Immature natural killer cell (primary cell): ENCODE data around the gene CYP3A4. TPM values are rescaled to one million over a fixed set of nuclear protein-coding genes. Genes with fewer than 3 reads are reported as not detected.
"Not testable (repeated sequence)": the region's sequence is repeated elsewhere in the genome, so short reads cannot be mapped to it uniquely, and the experiment has no call there.

ENCODE experiments used
- DNase-seq, 3 donors: peaks; one replicate each; pipeline ENCODE4 v3.0.0; 2022; ENCODE audit warnings: mixed read lengths in 1 of 3
- H3K27ac Mint-ChIP-seq, 6 donors: one replicate each; pipeline ENCODE4 v1.8.0; 2020; ENCODE audit warnings: mixed read lengths in 6 of 6, mild to moderate bottlenecking in 5 of 6, inconsistent platforms in 4 of 6, moderate library complexity in 3 of 6
- H3K27me3 Mint-ChIP-seq, 3 donors: one replicate each; pipeline ENCODE4 v1.8.0; 2020 to 2021; ENCODE audit warnings: low read depth in 3 of 3, mild to moderate bottlenecking in 3 of 3, mixed read lengths in 3 of 3, moderate library complexity in 3 of 3, inconsistent platforms in 1 of 3
- H3K36me3 Mint-ChIP-seq, 3 donors: one replicate each; pipeline ENCODE4 v1.8.0; 2020; ENCODE audit warnings: mixed read lengths in 3 of 3, inconsistent platforms in 2 of 3, mild to moderate bottlenecking in 2 of 3
- H3K4me1 Mint-ChIP-seq, 2 donors: one replicate each; pipeline ENCODE4 v1.8.0; 2020; ENCODE audit warnings: inconsistent platforms in 2 of 2, mild to moderate bottlenecking in 2 of 2, mixed read lengths in 2 of 2, moderate library complexity in 1 of 2
- H3K4me3 Mint-ChIP-seq, 5 donors: one replicate each; pipeline ENCODE4 v1.8.0; 2020; ENCODE audit warnings: mild to moderate bottlenecking in 5 of 5, mixed read lengths in 5 of 5, inconsistent platforms in 3 of 5, moderate library complexity in 3 of 5
- H3K9me3 Mint-ChIP-seq, 6 donors: one replicate each; pipeline ENCODE4 v1.8.0; 2020; ENCODE audit warnings: mild to moderate bottlenecking in 6 of 6, mixed read lengths in 6 of 6, inconsistent platforms in 4 of 6, moderate library complexity in 3 of 6
- polyA plus RNA-seq, 3 donors: library from polyadenylated mRNA; unstranded; fragments of 300-500 nt; fragmentation: Illumina TruSeq; gene quantifications; one replicate each; pipeline ENCODE4 v1.2.3, GENCODE V29; 2021

Gene CYP3A4
- polyA plus RNA-seq, 3 donors from 2014 or later = not detected

- H3K27me3 Mint-ChIP-seq = peaks cover 0 to 9% (median 0%) of the 10 kb centered on the region in 3 donors
These were observed 4.6 kb upstream of the CYP3A4 start for GRCh38 chr7:99788554-99788953.

GRCh38 chr7:99786726-99787335, 2.8 kb upstream of the CYP3A4 start:
- H3K4me1 Mint-ChIP-seq = peaks cover 47 to 50% of the 10 kb centered on the region in 2 donors
- H3K9me3 Mint-ChIP-seq = peaks cover 0 to 2% (median 0%) of the 10 kb centered on the region in 6 donors
- peaks cover 0 to 7% (median 2%) of the 10 kb centered on the region in 3 donors for H3K27me3 Mint-ChIP-seq
- no peak for DNase-seq
- peaks cover 0 to 5% (median 0%) of the 10 kb centered on the region in 3 donors for H3K36me3 Mint-ChIP-seq
- peak overlapping the region; percentile 15 to 81 (median 46) for H3K27ac Mint-ChIP-seq
- peak overlapping the region in 2 of 5 donors; percentile 36 to 38 for H3K4me3 Mint-ChIP-seq

More at GRCh38 chr7:99788554-99788953, 4.6 kb upstream of the CYP3A4 start:
- peaks cover 47 to 50% of the 10 kb centered on the region in 2 donors for H3K4me1 Mint-ChIP-seq
- DNase-seq = peak; percentile 10 to 29 (median 21)
- peak overlapping the region; percentile 81 to 94 (median 90) for H3K27ac Mint-ChIP-seq
- peak overlapping the region; percentile 54 to 66 (median 59) for H3K4me3 Mint-ChIP-seq
- peaks cover 0 to 2% (median 0%) of the 10 kb centered on the region in 6 donors for H3K9me3 Mint-ChIP-seq
- peaks cover 0 to 5% (median 0%) of the 10 kb centered on the region in 3 donors for H3K36me3 Mint-ChIP-seq

GRCh38 chr7:99785654-99786053, 1.7 kb upstream of the CYP3A4 start:
- H3K4me1 Mint-ChIP-seq = peaks cover 47 to 49% of the 10 kb centered on the region in 2 donors

GRCh38 chr7:99782012-99782953, 1.7 kb downstream of the CYP3A4 start:
- Mint-ChIP-seq H3K27me3 (peaks cover 0 to 7% (median 2%) of the 10 kb centered on the region in 3 donors), H3K36me3 (peaks cover 0 to 5% (median 0%) of the 10 kb centered on the region in 3 donors), H3K27ac (no peak overlapping the region), H3K9me3 (no peaks in the 10 kb centered on the region), H3K4me3 (no peak overlapping the region), H3K4me1 (peaks cover 15% of the 10 kb centered on the region in 2 donors)
- no peak for DNase-seq

More at GRCh38 chr7:99785654-99786053, 1.7 kb upstream of the CYP3A4 start:
- H3K27ac Mint-ChIP-seq = peak overlapping the region in 1 of 6 donors; percentile 35
- not testable (repeated sequence) for H3K36me3 Mint-ChIP-seq, H3K27me3 Mint-ChIP-seq, DNase-seq, H3K9me3 Mint-ChIP-seq, H3K4me3 Mint-ChIP-seq

- H3K36me3 Mint-ChIP-seq = peaks cover 0 to 5% (median 0%) of the 10 kb centered on the region in 3 donors
- DNase-seq = no peak
- H3K9me3 Mint-ChIP-seq = peaks cover 0 to under 1% (median 0%) of the 10 kb centered on the region in 6 donors
- H3K4me3 Mint-ChIP-seq = no peak overlapping the region
- no peaks in the 10 kb centered on the region for H3K4me1 Mint-ChIP-seq
- peaks cover 2 to 13% (median 9%) of the 10 kb centered on the region in 3 donors for H3K27me3 Mint-ChIP-seq
- no peak overlapping the region for H3K27ac Mint-ChIP-seq
These were observed 3.4 kb downstream of the CYP3A4 start for GRCh38 chr7:99780588-99780987.

GRCh38 chr7:99779949-99780348, 4.0 kb downstream of the CYP3A4 start:
- peaks cover 2 to 14% (median 9%) of the 10 kb centered on the region in 3 donors for H3K27me3 Mint-ChIP-seq
- H3K9me3 Mint-ChIP-seq = peaks cover 0 to 2% (median 0%) of the 10 kb centered on the region in 6 donors
- peaks cover 0 to 5% (median 0%) of the 10 kb centered on the region in 3 donors for H3K36me3 Mint-ChIP-seq
- no peaks in the 10 kb centered on the region for H3K4me1 Mint-ChIP-seq
- DNase-seq = no peak
- H3K27ac Mint-ChIP-seq = no peak overlapping the region
- no peak overlapping the region for H3K4me3 Mint-ChIP-seq

- Mint-ChIP-seq H3K4me3 (no peak overlapping the region), H3K27ac (no peak overlapping the region), H3K9me3 (peaks cover 0 to 2% (median 0%) of the 10 kb centered on the region in 6 donors), H3K4me1 (no peaks in the 10 kb centered on the region), H3K27me3 (peaks cover 2 to 14% (median 12%) of the 10 kb centered on the region in 3 donors), H3K36me3 (no peaks in the 10 kb centered on the region)
- DNase-seq = no peak
These were observed 5.1 kb downstream of the CYP3A4 start for GRCh38 chr7:99778880-99779279.

- H3K27ac Mint-ChIP-seq, H3K9me3 Mint-ChIP-seq, DNase-seq, H3K4me3 Mint-ChIP-seq, H3K36me3 Mint-ChIP-seq: not testable (repeated sequence)
- Mint-ChIP-seq H3K4me1 (peaks cover 11 to 14% of the 10 kb centered on the region in 2 donors), H3K27me3 (peaks cover 4 to 31% (median 18%) of the 10 kb centered on the region in 3 donors)
These were observed 10.6 kb downstream of the CYP3A4 start for GRCh38 chr7:99773395-99773794.

- Mint-ChIP-seq H3K36me3 (no peaks in the 10 kb centered on the region), H3K27me3 (peaks cover 4 to 31% (median 18%) of the 10 kb centered on the region in 3 donors), H3K4me3 (no peak overlapping the region), H3K27ac (no peak overlapping the region), H3K4me1 (peaks cover 20 to 22% of the 10 kb centered on the region in 2 donors), H3K9me3 (peaks cover 0 to 2% (median 0%) of the 10 kb centered on the region in 6 donors)
- no peak for DNase-seq
These were observed 11.4 kb downstream of the CYP3A4 start for GRCh38 chr7:99772565-99772964.

- H3K9me3 Mint-ChIP-seq, DNase-seq, H3K36me3 Mint-ChIP-seq: not testable (repeated sequence)
- Mint-ChIP-seq H3K27me3 (peaks cover 3 to 23% (median 8%) of the 10 kb centered on the region in 3 donors), H3K4me3 (peak overlapping the region in 1 of 5 donors; percentile 22), H3K4me1 (peaks cover 24 to 29% of the 10 kb centered on the region in 2 donors), H3K27ac (peak overlapping the region in 2 of 6 donors; percentile 27 to 32)
These were observed 14.5 kb downstream of the CYP3A4 start for GRCh38 chr7:99769494-99769893.

- peak overlapping the region in 2 of 6 donors; percentile 43 to 83 for H3K27ac Mint-ChIP-seq
- peak in 1 of 3 donors; percentile 10 for DNase-seq
- H3K4me1 Mint-ChIP-seq = peaks cover 24 to 29% of the 10 kb centered on the region in 2 donors
- H3K9me3 Mint-ChIP-seq = no peaks in the 10 kb centered on the region
- H3K36me3 Mint-ChIP-seq = no peaks in the 10 kb centered on the region
- H3K27me3 Mint-ChIP-seq = peaks cover 3 to 17% (median 6%) of the 10 kb centered on the region in 3 donors
- peak overlapping the region; percentile 1 to 31 (median 8) for H3K4me3 Mint-ChIP-seq
These were observed 15.5 kb downstream of the CYP3A4 start for GRCh38 chr7:99768471-99768870.

- Mint-ChIP-seq H3K4me3 (peak overlapping the region in 4 of 5 donors; percentile 4 to 56 (median 21)), H3K27ac (peak overlapping the region in 5 of 6 donors; percentile 11 to 64 (median 57))
- no peak for DNase-seq
These were observed 16.3 kb downstream of the CYP3A4 start for GRCh38 chr7:99767662-99768061.

GRCh38 chr7:99766484-99767099, 17.4 kb downstream of the CYP3A4 start:
- H3K27me3 Mint-ChIP-seq = peaks cover 0 to 13% (median 0%) of the 10 kb centered on the region in 3 donors
- no peak for DNase-seq
- peaks cover 24 to 29% of the 10 kb centered on the region in 2 donors for H3K4me1 Mint-ChIP-seq
- H3K27ac Mint-ChIP-seq = no peak overlapping the region
- no peaks in the 10 kb centered on the region for H3K9me3 Mint-ChIP-seq
- no peak overlapping the region for H3K4me3 Mint-ChIP-seq
- H3K36me3 Mint-ChIP-seq = no peaks in the 10 kb centered on the region

More at GRCh38 chr7:99767662-99768061, 16.3 kb downstream of the CYP3A4 start:
- H3K36me3 Mint-ChIP-seq = no peaks in the 10 kb centered on the region
- H3K27me3 Mint-ChIP-seq = peaks cover 3 to 13% (median 6%) of the 10 kb centered on the region in 3 donors
- no peaks in the 10 kb centered on the region for H3K9me3 Mint-ChIP-seq
- peaks cover 24 to 29% of the 10 kb centered on the region in 2 donors for H3K4me1 Mint-ChIP-seq
